Astrocyte (in vitro differentiated cells and primary cell): ENCODE results near the gene VPS37D.

Experiments
- EZH2 ChIP-seq: IDR thresholded peaks from 2 replicates; pipeline ENCODE4 v1.6.1; 2012; ENCODE audit warnings: mild to moderate bottlenecking, low read length, inconsistent platforms; ENCODE audit not compliant: insufficient read depth
- TF ChIP-seq, protein P1 (sequence below): IDR thresholded peaks from 2 replicates; pipeline ENCODE4 v1.5.1; 2011; ENCODE audit warnings: low read depth, mild to moderate bottlenecking, inconsistent platforms, low read length, moderate library complexity; ENCODE audit not compliant: insufficient read depth

DNA sequence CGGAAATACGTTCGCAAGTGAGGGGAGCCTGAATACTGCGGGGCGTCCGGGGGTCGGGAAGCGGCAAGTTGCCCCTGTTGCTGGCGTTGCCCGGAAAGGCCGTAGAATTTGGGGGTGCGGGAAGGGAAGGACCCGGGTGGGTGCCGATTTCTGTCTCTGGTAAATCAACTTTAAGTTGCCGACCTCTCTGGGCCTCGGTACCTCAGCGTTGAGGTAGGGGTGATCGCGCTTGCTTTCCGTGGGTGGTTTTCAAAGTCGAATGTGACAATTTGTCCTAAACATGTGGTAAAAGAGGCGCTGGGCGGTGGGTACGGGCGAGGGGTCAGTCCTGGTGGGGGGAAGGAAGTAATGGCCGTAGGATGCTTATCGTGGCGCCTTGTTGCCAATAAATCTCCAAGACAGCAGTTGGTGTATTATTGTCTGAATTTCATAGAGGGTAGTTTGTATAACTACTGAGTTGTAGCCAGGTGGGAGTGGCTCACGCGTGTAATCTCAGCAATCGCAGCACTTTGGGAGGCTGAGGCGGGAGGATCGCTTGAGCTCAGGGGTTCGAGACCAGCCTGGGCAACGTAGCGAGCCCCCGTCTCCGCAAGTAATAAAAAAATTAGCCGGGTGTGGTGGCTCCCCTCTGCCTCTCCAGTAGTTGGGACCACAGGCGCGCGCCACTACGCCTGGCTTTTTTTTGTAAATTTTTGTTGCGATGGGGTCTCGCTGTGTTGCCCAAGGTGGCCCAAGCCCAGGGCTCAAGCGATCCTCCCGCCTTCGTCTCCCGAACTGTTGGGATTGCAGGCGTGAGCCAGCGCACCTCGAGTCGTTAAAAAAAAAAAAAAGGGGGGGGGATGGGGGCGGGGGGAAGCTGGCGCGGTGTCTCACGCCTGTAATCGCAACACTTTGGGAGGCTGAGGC, 16.4 kb downstream of the VPS37D start:
- TF ChIP-seq, protein P1, sequence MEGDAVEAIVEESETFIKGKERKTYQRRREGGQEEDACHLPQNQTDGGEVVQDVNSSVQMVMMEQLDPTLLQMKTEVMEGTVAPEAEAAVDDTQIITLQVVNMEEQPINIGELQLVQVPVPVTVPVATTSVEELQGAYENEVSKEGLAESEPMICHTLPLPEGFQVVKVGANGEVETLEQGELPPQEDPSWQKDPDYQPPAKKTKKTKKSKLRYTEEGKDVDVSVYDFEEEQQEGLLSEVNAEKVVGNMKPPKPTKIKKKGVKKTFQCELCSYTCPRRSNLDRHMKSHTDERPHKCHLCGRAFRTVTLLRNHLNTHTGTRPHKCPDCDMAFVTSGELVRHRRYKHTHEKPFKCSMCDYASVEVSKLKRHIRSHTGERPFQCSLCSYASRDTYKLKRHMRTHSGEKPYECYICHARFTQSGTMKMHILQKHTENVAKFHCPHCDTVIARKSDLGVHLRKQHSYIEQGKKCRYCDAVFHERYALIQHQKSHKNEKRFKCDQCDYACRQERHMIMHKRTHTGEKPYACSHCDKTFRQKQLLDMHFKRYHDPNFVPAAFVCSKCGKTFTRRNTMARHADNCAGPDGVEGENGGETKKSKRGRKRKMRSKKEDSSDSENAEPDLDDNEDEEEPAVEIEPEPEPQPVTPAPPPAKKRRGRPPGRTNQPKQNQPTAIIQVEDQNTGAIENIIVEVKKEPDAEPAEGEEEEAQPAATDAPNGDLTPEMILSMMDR = no peak
- TF ChIP-seq EZH2 = no peak
